ENCODE data around the gene OTUB1. TPM values are rescaled to one million over a fixed set of nuclear protein-coding genes. Genes with fewer than 3 reads are reported as not detected.
A peak's percentile ranks its signal among the peaks of the same experiment; 100 is the strongest.

The OTUB1 gene
- total and polyA plus RNA-seq, 2 of the 13 experiments (the other 11 are each of a cell fraction or from before 2014, with no cell fraction given) = 58.8 to 130 TPM

DNA sequence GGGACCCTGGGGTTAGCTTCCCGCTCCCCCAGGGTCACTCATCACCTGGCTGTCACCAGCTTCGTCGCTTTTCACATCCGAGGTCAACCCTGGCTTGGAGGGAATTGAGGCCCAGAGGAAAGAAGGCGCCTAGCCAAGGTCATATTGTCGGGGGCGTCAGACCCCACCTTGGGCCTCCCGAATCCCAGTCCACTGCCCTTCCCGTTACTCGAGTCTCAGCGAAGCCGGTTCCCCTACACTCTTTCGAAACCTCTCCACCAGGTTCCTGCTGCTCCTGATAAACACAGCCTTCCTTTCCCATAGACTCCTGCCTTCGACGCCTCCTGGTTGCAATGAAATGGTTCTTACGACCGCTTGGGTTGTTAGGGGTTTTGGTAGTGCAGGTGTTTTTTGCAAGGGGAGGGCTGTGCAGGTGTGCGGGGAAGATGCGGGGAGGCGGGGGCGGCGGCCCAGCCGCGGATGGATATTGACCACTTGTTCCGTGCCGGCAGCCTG lies 46.8 kb upstream of the OTUB1 start (continued):
- TF ChIP-seq, protein P1, sequence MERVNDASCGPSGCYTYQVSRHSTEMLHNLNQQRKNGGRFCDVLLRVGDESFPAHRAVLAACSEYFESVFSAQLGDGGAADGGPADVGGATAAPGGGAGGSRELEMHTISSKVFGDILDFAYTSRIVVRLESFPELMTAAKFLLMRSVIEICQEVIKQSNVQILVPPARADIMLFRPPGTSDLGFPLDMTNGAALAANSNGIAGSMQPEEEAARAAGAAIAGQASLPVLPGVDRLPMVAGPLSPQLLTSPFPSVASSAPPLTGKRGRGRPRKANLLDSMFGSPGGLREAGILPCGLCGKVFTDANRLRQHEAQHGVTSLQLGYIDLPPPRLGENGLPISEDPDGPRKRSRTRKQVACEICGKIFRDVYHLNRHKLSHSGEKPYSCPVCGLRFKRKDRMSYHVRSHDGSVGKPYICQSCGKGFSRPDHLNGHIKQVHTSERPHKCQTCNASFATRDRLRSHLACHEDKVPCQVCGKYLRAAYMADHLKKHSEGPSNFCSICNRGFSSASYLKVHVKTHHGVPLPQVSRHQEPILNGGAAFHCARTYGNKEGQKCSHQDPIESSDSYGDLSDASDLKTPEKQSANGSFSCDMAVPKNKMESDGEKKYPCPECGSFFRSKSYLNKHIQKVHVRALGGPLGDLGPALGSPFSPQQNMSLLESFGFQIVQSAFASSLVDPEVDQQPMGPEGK (CRISPR knock-in tag; IDR thresholded peaks at IDR 0.05) = peak; percentile 7; the same call in 1 of the 2 replicates
- TF ChIP-seq ZNF691 (CRISPR knock-in tag; IDR thresholded peaks at IDR 0.05; ENCODE audit: borderline replicate concordance, low read depth) = 0 out of 2 replicates have a peak, but pooled peaks have one; percentile 33
- TF ChIP-seq, protein P2, sequence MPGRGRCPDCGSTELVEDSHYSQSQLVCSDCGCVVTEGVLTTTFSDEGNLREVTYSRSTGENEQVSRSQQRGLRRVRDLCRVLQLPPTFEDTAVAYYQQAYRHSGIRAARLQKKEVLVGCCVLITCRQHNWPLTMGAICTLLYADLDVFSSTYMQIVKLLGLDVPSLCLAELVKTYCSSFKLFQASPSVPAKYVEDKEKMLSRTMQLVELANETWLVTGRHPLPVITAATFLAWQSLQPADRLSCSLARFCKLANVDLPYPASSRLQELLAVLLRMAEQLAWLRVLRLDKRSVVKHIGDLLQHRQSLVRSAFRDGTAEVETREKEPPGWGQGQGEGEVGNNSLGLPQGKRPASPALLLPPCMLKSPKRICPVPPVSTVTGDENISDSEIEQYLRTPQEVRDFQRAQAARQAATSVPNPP (CRISPR knock-in tag; IDR thresholded peaks at IDR 0.05) = 0 out of 2 replicates have a peak, but pooled peaks have one; percentile 33
- 0 out of 2 replicates have a peak, but pooled peaks have one; percentile 24 for TF ChIP-seq HNF1B (CRISPR knock-in tag; IDR thresholded peaks at IDR 0.05)
- TF ChIP-seq IRF9 (CRISPR knock-in tag; IDR thresholded peaks at IDR 0.05; ENCODE audit: borderline replicate concordance) = no peak
- TF ChIP-seq GABPA (IDR thresholded peaks at IDR 0.05; ENCODE audit: low read depth, low read length) = 0 out of 2 replicates have a peak, but pooled peaks have one; percentile 6
- peak; percentile 58 for TF ChIP-seq GABPA (CRISPR knock-in tag; IDR thresholded peaks at IDR 0.05; ENCODE audit: low read depth)
- TF ChIP-seq CHD2 (IDR thresholded peaks at IDR 0.05; ENCODE audit: low read depth, low read length) = peak; percentile 25; the same call in 1 of the 2 replicates
- 0 out of 2 replicates have a peak, but pooled peaks have one; percentile 30 for TF ChIP-seq ZNF414 (CRISPR knock-in tag; IDR thresholded peaks at IDR 0.05)
